Astrocyte (in vitro differentiated cells and primary cell): Measurements from ENCODE around the gene BBS9. TPM values are rescaled to one million over a fixed set of nuclear protein-coding genes. Genes with fewer than 3 reads are reported as not detected.

Source experiments
- DNase-seq: peaks from one replicate; pipeline ENCODE4 v3.0.0-alpha.2; 2010; ENCODE audit warnings: low read depth
- FAIRE-seq: peaks from 2 replicates; lab custom pipeline; 2011; peaks lifted over from hg19 to GRCh38; lab: Jason Lieb, UNC
- H2AFZ ChIP-seq: 2 replicates; pipeline ENCODE4 v1.6.0; 2012; ENCODE audit warnings: low read depth, low read length, inconsistent platforms
- H3K27ac ChIP-seq: 2 replicates; pipeline ENCODE4 v1.5.1; 2011; ENCODE audit warnings: low read depth, low read length, inconsistent platforms
- H3K27me3 ChIP-seq: 2 replicates; pipeline ENCODE4 v1.6.0; 2011; ENCODE audit warnings: low read length, inconsistent platforms; ENCODE audit not compliant: insufficient read depth
- H3K36me3 ChIP-seq: 2 replicates; pipeline ENCODE4 v1.5.1; 2011; ENCODE audit warnings: low read length, inconsistent platforms; ENCODE audit not compliant: insufficient read depth
- H3K4me1 ChIP-seq: 2 replicates; pipeline ENCODE4 v1.5.1; 2011; ENCODE audit warnings: low read length, inconsistent platforms; ENCODE audit not compliant: insufficient read depth
- H3K4me2 ChIP-seq: 2 replicates; pipeline ENCODE4 v1.6.0; 2012; ENCODE audit warnings: low read length, inconsistent platforms
- H3K4me3 ChIP-seq: 2 replicates; pipeline ENCODE4 v1.5.1; 2011; ENCODE audit warnings: low read depth, mild to moderate bottlenecking, low read length, inconsistent platforms; ENCODE audit not compliant: insufficient read depth
- H3K79me2 ChIP-seq: 2 replicates; pipeline ENCODE4 v1.6.0; 2012; ENCODE audit warnings: mild to moderate bottlenecking, low read length, inconsistent platforms; ENCODE audit not compliant: insufficient read depth
- H3K9ac ChIP-seq: 2 replicates; pipeline ENCODE4 v1.6.0; 2012; ENCODE audit warnings: mild to moderate bottlenecking, low read length, inconsistent platforms
- H3K9me3 ChIP-seq: 2 replicates; pipeline ENCODE4 v1.5.1; 2012; ENCODE audit warnings: low read depth, mild to moderate bottlenecking, low read length, inconsistent platforms; ENCODE audit not compliant: insufficient read depth
- H4K20me1 ChIP-seq: 2 replicates; pipeline ENCODE4 v1.6.0; 2012; ENCODE audit warnings: low read length, inconsistent platforms; ENCODE audit not compliant: insufficient read depth
- H3K27ac Mint-ChIP-seq: one replicate; pipeline ENCODE4 v1.8.0; 2021; ENCODE audit warnings: mild to moderate bottlenecking, mixed read lengths; ENCODE audit not compliant: unreplicated experiment
- H3K27me3 Mint-ChIP-seq: one replicate; pipeline ENCODE4 v1.8.0; 2021; ENCODE audit warnings: low read depth, mixed read lengths; ENCODE audit not compliant: unreplicated experiment
- H3K36me3 Mint-ChIP-seq: one replicate; pipeline ENCODE4 v1.8.0; 2021; ENCODE audit warnings: low read depth, mixed read lengths; ENCODE audit not compliant: unreplicated experiment
- H3K4me1 Mint-ChIP-seq: one replicate; pipeline ENCODE4 v1.8.0; 2021; ENCODE audit warnings: low read depth, mixed read lengths; ENCODE audit not compliant: unreplicated experiment
- H3K4me3 Mint-ChIP-seq: one replicate; pipeline ENCODE4 v1.8.0; 2021; ENCODE audit warnings: mild to moderate bottlenecking, moderate library complexity, mixed read lengths; ENCODE audit not compliant: unreplicated experiment
- H3K9me3 Mint-ChIP-seq: one replicate; pipeline ENCODE4 v1.8.0; 2021; ENCODE audit warnings: mild to moderate bottlenecking, mixed read lengths; ENCODE audit not compliant: unreplicated experiment
- EZH2 ChIP-seq: IDR thresholded peaks from 2 replicates; pipeline ENCODE4 v1.6.1; 2012; ENCODE audit warnings: mild to moderate bottlenecking, low read length, inconsistent platforms; ENCODE audit not compliant: insufficient read depth
- total RNA-seq: library from RNA; stranded (reverse); gene quantifications from 2 replicates; pipeline ENCODE4 v1.2.1, GENCODE V29; 2021
- TF ChIP-seq, protein P1 (sequence below): IDR thresholded peaks from 2 replicates; pipeline ENCODE4 v1.5.1; 2011; ENCODE audit warnings: low read depth, mild to moderate bottlenecking, inconsistent platforms, low read length, moderate library complexity; ENCODE audit not compliant: insufficient read depth

Gene BBS9
- total RNA-seq, 1 donor from 2014 or later: 25.1 TPM

DNA sequence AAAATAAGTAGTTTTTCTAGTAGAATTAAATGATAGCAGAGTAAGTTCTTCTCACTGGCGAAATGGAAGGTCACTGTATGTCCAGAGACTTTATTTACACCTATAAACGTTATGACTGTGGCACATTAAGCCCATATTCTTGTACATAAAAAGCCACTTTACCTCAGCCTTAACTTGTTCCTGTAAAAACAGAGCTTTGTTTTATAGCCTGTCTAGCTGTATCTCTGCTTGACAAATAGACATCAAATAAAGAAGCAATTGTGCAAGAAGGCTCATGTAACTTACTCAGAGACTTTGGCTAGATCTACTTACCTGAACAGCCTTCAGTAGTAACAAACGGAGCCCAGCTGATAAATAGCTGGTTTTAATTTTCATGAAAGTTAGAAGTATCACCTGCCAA lies 451.9 kb downstream of the BBS9 start:
- DNase-seq: no peak
- no peak overlapping the region for H3K4me3 Mint-ChIP-seq
- H3K9me3 ChIP-seq: no peaks in the 10 kb centered on the region
- no peak overlapping the region for H3K4me2 ChIP-seq
- no peak overlapping the region for H3K4me3 ChIP-seq
- no peaks in the 10 kb centered on the region for H4K20me1 ChIP-seq
- no peak overlapping the region for H3K27ac Mint-ChIP-seq
- no peaks in the 10 kb centered on the region for H3K27me3 ChIP-seq
- no peaks in the 10 kb centered on the region for H3K79me2 ChIP-seq
- no peaks in the 10 kb centered on the region for H3K36me3 ChIP-seq
- no peaks in the 10 kb centered on the region for H3K27me3 Mint-ChIP-seq
- no peaks in the 10 kb centered on the region for H3K4me1 ChIP-seq
- H2AFZ ChIP-seq: no peak overlapping the region
- H3K27ac ChIP-seq: no peak overlapping the region
- FAIRE-seq: no peak
- H3K36me3 Mint-ChIP-seq: peaks cover 6% of the 10 kb centered on the region
- H3K9me3 Mint-ChIP-seq: peaks cover 6% of the 10 kb centered on the region
- peaks cover 7% of the 10 kb centered on the region for H3K4me1 Mint-ChIP-seq
- no peak overlapping the region for H3K9ac ChIP-seq
- no peak for TF ChIP-seq EZH2
- TF ChIP-seq, protein P1, sequence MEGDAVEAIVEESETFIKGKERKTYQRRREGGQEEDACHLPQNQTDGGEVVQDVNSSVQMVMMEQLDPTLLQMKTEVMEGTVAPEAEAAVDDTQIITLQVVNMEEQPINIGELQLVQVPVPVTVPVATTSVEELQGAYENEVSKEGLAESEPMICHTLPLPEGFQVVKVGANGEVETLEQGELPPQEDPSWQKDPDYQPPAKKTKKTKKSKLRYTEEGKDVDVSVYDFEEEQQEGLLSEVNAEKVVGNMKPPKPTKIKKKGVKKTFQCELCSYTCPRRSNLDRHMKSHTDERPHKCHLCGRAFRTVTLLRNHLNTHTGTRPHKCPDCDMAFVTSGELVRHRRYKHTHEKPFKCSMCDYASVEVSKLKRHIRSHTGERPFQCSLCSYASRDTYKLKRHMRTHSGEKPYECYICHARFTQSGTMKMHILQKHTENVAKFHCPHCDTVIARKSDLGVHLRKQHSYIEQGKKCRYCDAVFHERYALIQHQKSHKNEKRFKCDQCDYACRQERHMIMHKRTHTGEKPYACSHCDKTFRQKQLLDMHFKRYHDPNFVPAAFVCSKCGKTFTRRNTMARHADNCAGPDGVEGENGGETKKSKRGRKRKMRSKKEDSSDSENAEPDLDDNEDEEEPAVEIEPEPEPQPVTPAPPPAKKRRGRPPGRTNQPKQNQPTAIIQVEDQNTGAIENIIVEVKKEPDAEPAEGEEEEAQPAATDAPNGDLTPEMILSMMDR: no peak

DNA sequence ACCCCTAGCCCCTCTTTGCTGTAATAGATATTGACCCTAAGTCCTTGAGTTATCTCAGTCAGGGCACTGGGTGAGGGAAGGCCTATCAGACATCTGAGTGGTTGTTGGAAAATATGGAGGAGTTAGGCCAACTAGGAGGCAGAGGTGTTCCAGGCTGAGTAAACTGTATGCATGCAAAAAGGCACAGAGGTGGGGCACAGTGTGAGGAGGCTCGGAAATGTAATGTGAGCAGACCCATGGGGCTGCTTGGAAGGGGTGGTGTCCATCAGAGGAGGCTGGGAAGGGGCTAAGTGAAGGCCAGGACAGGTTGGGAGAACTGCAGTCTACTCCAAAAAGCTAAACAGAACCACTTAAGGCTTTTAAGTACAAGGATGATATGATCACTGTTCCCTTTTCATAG lies 452.7 kb downstream of the BBS9 start:
- Mint-ChIP-seq H3K4me1 (peaks cover 8% of the 10 kb centered on the region), H3K4me3 (no peak overlapping the region), H3K36me3 (peaks cover 2% of the 10 kb centered on the region), H3K27ac (no peak overlapping the region), H3K27me3 (no peaks in the 10 kb centered on the region), H3K9me3 (peaks cover 5% of the 10 kb centered on the region)
- Histone ChIP-seq H2AFZ (no peak overlapping the region), H3K9ac (no peak overlapping the region), H3K4me1 (no peaks in the 10 kb centered on the region), H3K9me3 (no peaks in the 10 kb centered on the region), H3K79me2 (no peaks in the 10 kb centered on the region), H3K4me3 (no peak overlapping the region), H3K27me3 (no peaks in the 10 kb centered on the region), H4K20me1 (no peaks in the 10 kb centered on the region), H3K4me2 (no peak overlapping the region), H3K36me3 (no peaks in the 10 kb centered on the region), H3K27ac (no peak overlapping the region)
- TF ChIP-seq EZH2: no peak
- TF ChIP-seq, protein P1: no peak
- no peak for DNase-seq
- FAIRE-seq: no peak

DNA sequence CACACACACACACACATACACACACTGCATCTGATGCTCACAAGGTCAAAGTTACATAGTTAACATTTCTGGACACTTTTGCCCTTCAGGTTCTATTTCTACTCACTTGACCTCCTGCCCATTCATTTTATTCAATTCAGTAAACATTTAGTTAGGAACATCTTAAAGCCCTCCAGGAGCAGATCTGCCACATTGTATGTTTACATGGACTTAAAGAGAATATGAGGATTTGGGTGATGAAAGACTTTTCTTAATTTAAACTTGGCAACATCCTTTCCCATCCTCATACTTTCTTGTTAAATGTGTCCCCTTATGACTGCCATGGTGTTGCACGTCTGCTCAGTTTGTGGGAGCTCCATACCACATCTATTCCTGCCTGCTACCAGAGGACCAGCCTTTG lies 453.2 kb downstream of the BBS9 start:
- Histone ChIP-seq H3K27me3 (no peaks in the 10 kb centered on the region), H4K20me1 (no peaks in the 10 kb centered on the region), H3K27ac (no peak overlapping the region), H3K36me3 (no peaks in the 10 kb centered on the region), H3K9me3 (no peaks in the 10 kb centered on the region), H3K4me3 (no peak overlapping the region), H3K4me2 (no peak overlapping the region), H3K4me1 (no peaks in the 10 kb centered on the region), H2AFZ (no peak overlapping the region), H3K79me2 (no peaks in the 10 kb centered on the region), H3K9ac (no peak overlapping the region)
- H3K27me3 Mint-ChIP-seq: no peaks in the 10 kb centered on the region
- TF ChIP-seq, protein P1: no peak
- TF ChIP-seq EZH2: no peak
- FAIRE-seq: no peak
- peaks cover 2% of the 10 kb centered on the region for H3K36me3 Mint-ChIP-seq
- no peak overlapping the region for H3K4me3 Mint-ChIP-seq
- H3K27ac Mint-ChIP-seq: no peak overlapping the region
- peaks cover 8% of the 10 kb centered on the region for H3K4me1 Mint-ChIP-seq
- H3K9me3 Mint-ChIP-seq: peaks cover 4% of the 10 kb centered on the region
- no peak for DNase-seq
